Measurements from ENCODE around the gene KRTAP5-7.

The KRTAP5-7 gene

DNA sequence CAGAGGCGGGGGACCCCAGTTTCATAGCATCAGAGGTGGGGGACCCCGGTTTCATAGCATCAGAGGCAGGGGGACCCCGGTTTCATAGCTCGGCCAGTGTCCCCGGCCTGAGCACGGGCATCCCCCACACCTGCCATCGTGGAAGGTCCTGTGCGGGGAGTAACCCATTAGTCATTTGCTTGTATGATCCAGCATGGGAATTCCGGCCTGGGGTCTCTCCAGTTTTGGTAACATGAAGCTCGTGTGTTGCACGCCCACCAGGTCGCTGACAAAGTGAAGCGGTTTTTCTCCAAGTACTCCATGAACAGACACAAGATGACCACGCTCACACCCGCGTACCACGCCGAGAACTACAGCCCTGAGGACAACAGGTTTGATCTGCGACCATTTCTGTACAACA is 29.0 kb upstream of the KRTAP5-7 start:
- no peak for TF ChIP-seq BACH2 (CRISPR knock-in tag; IDR thresholded peaks at IDR 0.05; ENCODE audit: borderline replicate concordance)
- TF ChIP-seq ARNTL (CRISPR knock-in tag; IDR thresholded peaks at IDR 0.05; ENCODE audit: borderline replicate concordance, low read depth) = no peak
- TF ChIP-seq PPARA (CRISPR knock-in tag; IDR thresholded peaks at IDR 0.05; ENCODE audit: borderline replicate concordance) = no peak
- ATAC-seq = no peak

DNA sequence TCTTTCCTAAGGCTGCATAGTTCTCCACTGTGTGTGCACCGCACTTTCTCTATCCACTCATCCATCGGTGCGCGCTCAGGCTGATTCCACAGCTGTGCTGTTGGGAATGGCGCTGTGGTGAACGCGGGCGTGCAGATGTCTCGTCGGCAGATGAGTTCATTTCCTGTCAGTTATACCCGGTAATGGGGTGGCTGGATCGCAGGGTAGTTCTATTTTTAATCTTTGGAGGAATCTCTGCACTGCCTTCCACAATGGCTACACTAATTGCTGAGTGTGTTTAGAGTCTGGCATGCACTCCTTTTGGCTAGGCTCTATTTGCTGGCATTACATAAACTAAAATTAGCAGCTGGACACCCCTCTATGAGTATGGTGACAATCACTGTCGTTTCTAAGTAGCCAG is 27.9 kb upstream of the KRTAP5-7 start:
- TF ChIP-seq, protein P1, sequence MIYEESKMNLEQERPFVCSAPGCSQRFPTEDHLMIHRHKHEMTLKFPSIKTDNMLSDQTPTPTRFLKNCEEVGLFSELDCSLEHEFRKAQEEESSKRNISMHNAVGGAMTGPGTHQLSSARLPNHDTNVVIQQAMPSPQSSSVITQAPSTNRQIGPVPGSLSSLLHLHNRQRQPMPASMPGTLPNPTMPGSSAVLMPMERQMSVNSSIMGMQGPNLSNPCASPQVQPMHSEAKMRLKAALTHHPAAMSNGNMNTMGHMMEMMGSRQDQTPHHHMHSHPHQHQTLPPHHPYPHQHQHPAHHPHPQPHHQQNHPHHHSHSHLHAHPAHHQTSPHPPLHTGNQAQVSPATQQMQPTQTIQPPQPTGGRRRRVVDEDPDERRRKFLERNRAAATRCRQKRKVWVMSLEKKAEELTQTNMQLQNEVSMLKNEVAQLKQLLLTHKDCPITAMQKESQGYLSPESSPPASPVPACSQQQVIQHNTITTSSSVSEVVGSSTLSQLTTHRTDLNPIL (CRISPR knock-in tag; IDR thresholded peaks at IDR 0.05; ENCODE audit: low read depth) = no peak
- TF ChIP-seq OSR1 (CRISPR knock-in tag; IDR thresholded peaks at IDR 0.05) (no peak), TCF4 (CRISPR knock-in tag; IDR thresholded peaks at IDR 0.05; ENCODE audit: borderline replicate concordance) (0 out of 2 replicates have a peak, but pooled peaks have one; percentile 27), ISL1 (CRISPR knock-in tag; IDR thresholded peaks at IDR 0.05) (no peak)
- peak; percentile 56; the same call in 2 of the 3 replicates for ATAC-seq

- no peak for TF ChIP-seq ISL1 (CRISPR knock-in tag; IDR thresholded peaks at IDR 0.05)
- no peak for TF ChIP-seq ZNF70 (CRISPR knock-in tag; IDR thresholded peaks at IDR 0.05)
- no peak for TF ChIP-seq POU6F1 (CRISPR knock-in tag; IDR thresholded peaks at IDR 0.05; ENCODE audit: borderline replicate concordance, low read depth)
- no peak for TF ChIP-seq CSDC2 (CRISPR knock-in tag; IDR thresholded peaks at IDR 0.05)
- no peak for TF ChIP-seq TOX (CRISPR knock-in tag; IDR thresholded peaks at IDR 0.05; ENCODE audit: borderline replicate concordance)
- TF ChIP-seq OSR1 (CRISPR knock-in tag; IDR thresholded peaks at IDR 0.05) = no peak
- TF ChIP-seq ZNF8 (CRISPR knock-in tag; IDR thresholded peaks at IDR 0.05) = no peak
- TF ChIP-seq RARB (CRISPR knock-in tag; IDR thresholded peaks at IDR 0.05) = no peak
- TF ChIP-seq SNAI2 (CRISPR knock-in tag; IDR thresholded peaks at IDR 0.05) = no peak
- TF ChIP-seq ZFP30 (CRISPR knock-in tag; IDR thresholded peaks at IDR 0.05) = no peak
- TF ChIP-seq ZFP3 (CRISPR knock-in tag; IDR thresholded peaks at IDR 0.05) = no peak
- no peak for TF ChIP-seq ESRRG (CRISPR knock-in tag; IDR thresholded peaks at IDR 0.05)
- TF ChIP-seq, protein P2, sequence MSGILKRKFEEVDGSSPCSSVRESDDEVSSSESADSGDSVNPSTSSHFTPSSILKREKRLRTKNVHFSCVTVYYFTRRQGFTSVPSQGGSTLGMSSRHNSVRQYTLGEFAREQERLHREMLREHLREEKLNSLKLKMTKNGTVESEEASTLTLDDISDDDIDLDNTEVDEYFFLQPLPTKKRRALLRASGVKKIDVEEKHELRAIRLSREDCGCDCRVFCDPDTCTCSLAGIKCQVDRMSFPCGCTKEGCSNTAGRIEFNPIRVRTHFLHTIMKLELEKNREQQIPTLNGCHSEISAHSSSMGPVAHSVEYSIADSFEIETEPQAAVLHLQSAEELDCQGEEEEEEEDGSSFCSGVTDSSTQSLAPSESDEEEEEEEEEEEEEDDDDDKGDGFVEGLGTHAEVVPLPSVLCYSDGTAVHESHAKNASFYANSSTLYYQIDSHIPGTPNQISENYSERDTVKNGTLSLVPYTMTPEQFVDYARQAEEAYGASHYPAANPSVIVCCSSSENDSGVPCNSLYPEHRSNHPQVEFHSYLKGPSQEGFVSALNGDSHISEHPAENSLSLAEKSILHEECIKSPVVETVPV (CRISPR knock-in tag; IDR thresholded peaks at IDR 0.05) = no peak
- TF ChIP-seq, protein P1 (CRISPR knock-in tag; IDR thresholded peaks at IDR 0.05; ENCODE audit: low read depth) = no peak
- TF ChIP-seq ZNF565 (CRISPR knock-in tag; conservative IDR thresholded peaks at IDR 0.05; ENCODE audit: low read depth) = no peak
- TF ChIP-seq PPARA (CRISPR knock-in tag; IDR thresholded peaks at IDR 0.05; ENCODE audit: borderline replicate concordance) = no peak
- ATAC-seq = no peak
Observed at GRCh38 chr11:71499546-71499945, 27.5 kb upstream of the KRTAP5-7 start.

DNA sequence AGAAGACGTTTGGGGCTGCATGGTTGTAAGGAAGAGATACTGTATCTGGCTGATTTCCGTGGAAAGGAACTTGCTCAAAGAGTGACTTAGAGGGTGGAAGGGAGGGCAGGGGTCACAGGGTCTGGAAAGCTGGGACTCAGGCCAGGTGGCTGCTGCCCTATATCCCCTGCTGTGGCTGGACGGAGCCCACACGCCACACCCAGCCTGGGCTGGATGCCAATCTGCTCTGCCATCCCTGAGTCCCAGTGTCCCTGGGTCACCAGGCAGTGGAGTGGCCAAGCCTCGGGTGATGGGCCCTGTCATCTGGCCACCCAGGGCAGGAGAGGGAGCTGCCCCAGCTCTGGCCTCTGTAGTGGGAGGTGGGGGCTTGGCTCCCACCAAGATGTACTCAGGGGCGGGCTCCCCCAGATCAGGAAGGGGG is 26.5 kb upstream of the KRTAP5-7 start:
- TF ChIP-seq ESRRG (CRISPR knock-in tag; IDR thresholded peaks at IDR 0.05) = no peak
- no peak for TF ChIP-seq ZNF70 (CRISPR knock-in tag; IDR thresholded peaks at IDR 0.05)
- TF ChIP-seq PATZ1 (CRISPR knock-in tag; IDR thresholded peaks at IDR 0.05; ENCODE audit: borderline replicate concordance) = no peak
- TF ChIP-seq SNAI2 (CRISPR knock-in tag; IDR thresholded peaks at IDR 0.05) = no peak
- no peak for TF ChIP-seq ZC3H10 (CRISPR knock-in tag; IDR thresholded peaks at IDR 0.05)
- TF ChIP-seq TSHZ2 (CRISPR knock-in tag; IDR thresholded peaks at IDR 0.05) = no peak
- TF ChIP-seq, protein P1 (CRISPR knock-in tag; IDR thresholded peaks at IDR 0.05; ENCODE audit: low read depth) = no peak
- TF ChIP-seq, protein P2 (CRISPR knock-in tag; IDR thresholded peaks at IDR 0.05) = no peak
- TF ChIP-seq OSR1 (CRISPR knock-in tag; IDR thresholded peaks at IDR 0.05) = no peak
- no peak for TF ChIP-seq ZFP30 (CRISPR knock-in tag; IDR thresholded peaks at IDR 0.05)
- TF ChIP-seq PPARA (CRISPR knock-in tag; IDR thresholded peaks at IDR 0.05; ENCODE audit: borderline replicate concordance) = no peak
- no peak for TF ChIP-seq ZNF565 (CRISPR knock-in tag; conservative IDR thresholded peaks at IDR 0.05; ENCODE audit: low read depth)
- no peak for TF ChIP-seq ZFP3 (CRISPR knock-in tag; IDR thresholded peaks at IDR 0.05)
- no peak for ATAC-seq
